A673 (cell line): ENCODE measurements around the gene IKZF2. TPM values are rescaled to one million over a fixed set of nuclear protein-coding genes. Genes with fewer than 3 reads are reported as not detected.

ENCODE experiments used
- BruUV-seq: library from RNA; stranded (reverse); fragments of 400-500 nt; replicated peaks from 2 replicates; lab custom pipeline; 2021; lab: Mats Ljungman, UMichigan
- CTCF ChIA-PET: fragments of 300-600 bp; sonication (Branson Sonifier 250); formaldehyde crosslinking; loops from one replicate; lab custom pipeline; 2022; ENCODE audit warnings: antibody characterized with exemption; lab: Charles Lee
- POLR2A ChIA-PET: fragments of 300-600 bp; sonication (Branson Sonifier 250); formaldehyde crosslinking; loops from one replicate; lab custom pipeline; 2022; ENCODE audit warnings: antibody characterized with exemption; ENCODE audit not compliant: low non-redundant PET; lab: Charles Lee
- DNase-seq: peaks from one replicate; pipeline ENCODE4 v3.0.0-alpha.2; 2015; ENCODE audit warnings: low spot score
- H3K27ac ChIP-seq: fragments of 200-600 bp; sonication (generic); 2 replicates; pipeline ENCODE4 v1.5.1; 2016; ENCODE audit warnings: mixed run types, low read depth, mild to moderate bottlenecking, mixed read lengths, antibody characterized with exemption, low read length; ENCODE audit not compliant: poor library complexity, severe bottlenecking
- H3K27me3 ChIP-seq: fragments of 200-600 bp; sonication (generic); replicated peaks from 2 replicates; pipeline ENCODE4 v1.6.1; 2017; ENCODE audit warnings: mixed run types, low read depth, mild to moderate bottlenecking, mixed read lengths, antibody characterized with exemption, low read length; ENCODE audit not compliant: insufficient read depth, poor library complexity
- H3K36me3 ChIP-seq: fragments of 200-600 bp; sonication (generic); 2 replicates; pipeline ENCODE4 v1.6.1; 2016; ENCODE audit warnings: mixed run types, mild to moderate bottlenecking, mixed read lengths, antibody characterized with exemption, low read length; ENCODE audit not compliant: insufficient read depth, poor library complexity, severe bottlenecking
- H3K4me1 ChIP-seq: fragments of 200-600 bp; sonication (generic); 2 replicates; pipeline ENCODE4 v1.6.1; 2017; ENCODE audit warnings: mixed run types, mild to moderate bottlenecking, mixed read lengths, antibody characterized with exemption, low read length; ENCODE audit not compliant: insufficient read depth, poor library complexity, severe bottlenecking
- H3K4me3 ChIP-seq: fragments of 200-600 bp; sonication (generic); 2 replicates; pipeline ENCODE4 v1.5.1; 2016; ENCODE audit warnings: low read depth, mixed run types, mild to moderate bottlenecking, mixed read lengths, low read length; ENCODE audit not compliant: poor library complexity, severe bottlenecking
- H3K9me3 ChIP-seq: fragments of 200-600 bp; sonication (generic); 2 replicates; pipeline ENCODE4 v1.6.1; 2016; ENCODE audit warnings: mixed run types, low read depth, mild to moderate bottlenecking, mixed read lengths, antibody characterized with exemption, low read length; ENCODE audit not compliant: poor library complexity, severe bottlenecking
- EZH2 ChIP-seq: fragments of 200-600 bp; sonication (generic); IDR thresholded peaks from 2 replicates; pipeline ENCODE4 v1.6.1; 2017; ENCODE audit warnings: borderline replicate concordance, low read depth, mild to moderate bottlenecking, mixed read lengths, antibody characterized with exemption, low read length; ENCODE audit not compliant: poor library complexity, severe bottlenecking
- intact Hi-C: fragments of 100-400 bp; cut with micrococcal nuclease; formaldehyde crosslinking; loops from one replicate; pipeline ENCODE4 v1.10.0; 2022; ENCODE audit not compliant: unreplicated experiment
- total RNA-seq: library from RNA; stranded (reverse); gene quantifications from 2 replicates; pipeline ENCODE4 v1.2.3, GENCODE V29; 2021
- TF ChIP-seq, protein P1 (sequence below): fragments of 300-800, 200-600 bp; sonication (generic); conservative IDR thresholded peaks from 2 replicates; pipeline ENCODE4 v1.5.1; 2017; ENCODE audit warnings: low read depth, mild to moderate bottlenecking, antibody characterized with exemption, low read length, moderate library complexity, mixed read lengths

The IKZF2 gene
- total RNA-seq, 1 experiment from 2014 or later, result 68.6 TPM

DNA sequence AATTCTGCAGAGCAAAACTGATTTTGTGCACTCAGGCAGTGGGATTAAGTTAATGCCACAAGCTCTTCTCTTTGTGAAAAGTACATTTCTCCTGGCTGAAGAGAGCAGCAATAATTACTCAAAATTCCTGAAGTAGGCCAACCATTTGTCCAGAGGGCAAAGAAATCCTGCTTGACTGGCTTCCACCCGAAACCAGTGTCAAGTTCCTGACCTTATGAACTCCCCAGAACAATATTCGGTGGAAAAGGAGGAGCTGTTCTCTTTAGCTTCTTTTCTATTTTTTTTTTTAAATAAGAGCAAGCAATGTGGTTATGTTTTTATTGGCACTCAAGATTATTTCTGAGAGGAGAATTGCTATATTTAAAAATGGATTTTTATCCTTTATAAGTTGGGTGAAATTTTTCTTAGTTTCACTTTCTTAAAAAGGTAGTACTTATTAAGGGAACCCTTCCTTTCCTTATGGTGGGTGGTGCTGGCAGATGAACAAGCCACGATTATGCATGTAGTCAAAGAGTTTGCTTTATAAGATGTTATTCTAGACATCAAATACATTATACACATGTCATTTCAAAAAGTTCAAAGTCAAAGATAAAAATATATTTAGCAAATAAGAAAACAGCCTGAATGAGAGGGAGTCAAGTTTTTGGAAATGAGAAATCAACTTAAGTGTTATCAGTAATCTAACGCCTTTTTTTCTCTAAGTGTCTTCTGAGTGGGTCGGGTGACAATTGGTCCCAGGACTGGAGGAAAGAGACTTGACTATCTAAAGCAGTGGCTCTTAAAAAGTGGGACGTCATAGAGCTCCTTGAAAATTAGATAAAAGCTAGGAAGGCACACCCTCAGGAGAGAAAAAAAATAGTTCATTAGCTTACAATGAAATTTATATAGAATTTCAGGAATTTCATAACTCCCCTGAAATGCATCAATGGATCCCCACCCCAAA is 194.5 kb downstream of the IKZF2 start:
- intact Hi-C loops, result no loop called here
- Histone ChIP-seq H3K9me3 (no peaks in the 10 kb centered on the region), H3K4me3 (no peak overlapping the region), H3K36me3 (no peaks in the 10 kb centered on the region), H3K4me1 (peaks cover 36% of the 10 kb centered on the region), H3K27ac (no peak overlapping the region), H3K27me3 (no peaks in the 10 kb centered on the region)
- TF ChIP-seq EZH2, result no peak
- TF ChIP-seq, protein P1, sequence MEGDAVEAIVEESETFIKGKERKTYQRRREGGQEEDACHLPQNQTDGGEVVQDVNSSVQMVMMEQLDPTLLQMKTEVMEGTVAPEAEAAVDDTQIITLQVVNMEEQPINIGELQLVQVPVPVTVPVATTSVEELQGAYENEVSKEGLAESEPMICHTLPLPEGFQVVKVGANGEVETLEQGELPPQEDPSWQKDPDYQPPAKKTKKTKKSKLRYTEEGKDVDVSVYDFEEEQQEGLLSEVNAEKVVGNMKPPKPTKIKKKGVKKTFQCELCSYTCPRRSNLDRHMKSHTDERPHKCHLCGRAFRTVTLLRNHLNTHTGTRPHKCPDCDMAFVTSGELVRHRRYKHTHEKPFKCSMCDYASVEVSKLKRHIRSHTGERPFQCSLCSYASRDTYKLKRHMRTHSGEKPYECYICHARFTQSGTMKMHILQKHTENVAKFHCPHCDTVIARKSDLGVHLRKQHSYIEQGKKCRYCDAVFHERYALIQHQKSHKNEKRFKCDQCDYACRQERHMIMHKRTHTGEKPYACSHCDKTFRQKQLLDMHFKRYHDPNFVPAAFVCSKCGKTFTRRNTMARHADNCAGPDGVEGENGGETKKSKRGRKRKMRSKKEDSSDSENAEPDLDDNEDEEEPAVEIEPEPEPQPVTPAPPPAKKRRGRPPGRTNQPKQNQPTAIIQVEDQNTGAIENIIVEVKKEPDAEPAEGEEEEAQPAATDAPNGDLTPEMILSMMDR, result no peak
- ChIA-PET POLR2A (no interaction called here), CTCF (interaction anchor here (0.6 kb wide), 1 partner anchor 272 kb away, joined by 3 read pairs; no protein-coding TSS in a partner anchor)
- no TSS peak for BruUV-seq
- no peak for DNase-seq

DNA sequence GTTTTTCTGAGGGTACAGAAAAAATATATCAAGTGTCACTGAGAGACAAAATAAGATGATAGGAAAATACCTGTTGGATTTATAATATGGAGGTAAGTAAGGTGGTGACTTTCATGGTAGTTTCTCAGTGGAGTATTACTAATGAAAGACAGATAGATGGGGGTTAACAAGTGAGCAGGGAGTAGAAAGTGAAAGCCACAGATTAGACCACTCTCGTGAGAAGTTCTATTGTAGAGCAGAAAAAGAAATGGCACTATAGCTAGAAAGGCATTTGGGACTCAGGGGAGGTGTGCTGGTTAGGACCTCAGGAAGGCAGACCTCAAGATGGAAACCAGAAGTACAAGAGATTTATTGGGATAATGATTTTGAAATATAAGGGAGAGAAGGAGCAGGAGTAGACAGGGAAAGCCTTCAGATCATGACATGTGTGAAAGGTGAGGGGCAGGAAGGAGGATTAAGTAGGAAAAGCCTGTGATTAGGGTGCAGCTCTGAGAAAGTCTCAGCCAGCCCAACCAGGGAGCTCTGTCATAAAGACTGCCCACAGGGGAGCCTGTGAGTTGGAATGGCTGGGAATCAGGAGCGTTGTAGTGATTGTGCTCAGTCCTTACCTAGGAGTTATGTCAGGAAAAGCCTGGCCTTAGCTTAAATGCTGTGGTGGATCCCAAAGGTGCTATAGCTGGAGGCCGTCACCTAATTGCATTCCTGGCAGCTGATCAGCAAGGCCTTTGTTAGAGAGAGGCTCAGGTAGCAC is 198.1 kb downstream of the IKZF2 start:
- BruUV-seq, result no TSS peak
- no peak for TF ChIP-seq EZH2
- TF ChIP-seq, protein P1, result no peak
- intact Hi-C loops, result no loop called here
- H3K9me3 ChIP-seq, result no peaks in the 10 kb centered on the region
- H3K27ac ChIP-seq, result no peak overlapping the region
- no peaks in the 10 kb centered on the region for H3K27me3 ChIP-seq
- POLR2A ChIA-PET, result no interaction called here
- H3K36me3 ChIP-seq, result no peaks in the 10 kb centered on the region
- no peak overlapping the region for H3K4me3 ChIP-seq
- peaks cover 26% of the 10 kb centered on the region for H3K4me1 ChIP-seq
- no peak for DNase-seq
- CTCF ChIA-PET, result no interaction called here

GRCh38 chr2:212949786-212950185 is 201.6 kb downstream of the IKZF2 start:
- BruUV-seq, result no TSS peak
- no peak for DNase-seq
- no peaks in the 10 kb centered on the region for H3K4me1 ChIP-seq
- H3K27me3 ChIP-seq, result no peaks in the 10 kb centered on the region
- ChIA-PET POLR2A (no interaction called here), CTCF (interaction anchor here (0.6 kb wide), 1 partner anchor 203 kb away, joined by 4 read pairs; no protein-coding TSS in a partner anchor)
- no peak for TF ChIP-seq EZH2
- TF ChIP-seq, protein P1, result no peak
- H3K9me3 ChIP-seq, result no peaks in the 10 kb centered on the region
- H3K36me3 ChIP-seq, result no peaks in the 10 kb centered on the region
- H3K27ac ChIP-seq, result no peak overlapping the region
- no peak overlapping the region for H3K4me3 ChIP-seq
- intact Hi-C loops, result no loop called here

Other genes starting within 250 kb of the IKZF2 start
- 13.1 and 21.7 TPM in 2 replicates for gene SPAG16, start 132.9 kb upstream of the IKZF2 start, total RNA-seq